ENCODE data around the gene MAMDC4. TPM values are rescaled to one million over a fixed set of nuclear protein-coding genes. Genes with fewer than 3 reads are reported as not detected.

MAMDC4 gene
- total and polyA plus RNA-seq, 2 donors from 2014 or later, result 5.8 to 8.1 TPM

- Histone ChIP-seq H3K9me3 (ENCODE audit: control insufficient read depth in 2 of 3, insufficient read depth in 1 of 3, low read length in 3 of 3) (no peaks in the 10 kb centered on the region), H3K9ac (ENCODE audit: low read length in 3 of 3) (no peak overlapping the region), H3K27ac (ENCODE audit: low read depth in 2 of 2, low read length in 2 of 2) (peak overlapping the region; percentile 55 to 91), H3K36me3 (ENCODE audit: control insufficient read depth in 2 of 3, insufficient read depth in 3 of 3, low read length in 3 of 3) (peaks cover 0 to 17% (median 7%) of the 10 kb centered on the region in 3 donors), H3K4me1 (ENCODE audit: control insufficient read depth in 2 of 3, insufficient read depth in 2 of 3, low read depth in 1 of 3, low read length in 3 of 3) (peaks cover 0 to 20% (median 10%) of the 10 kb centered on the region in 3 donors), H3K4me3 (ENCODE audit: low read length in 3 of 3) (no peak overlapping the region), H3K27me3 (ENCODE audit: control insufficient read depth, insufficient read depth, low read length) (no peaks in the 10 kb centered on the region)
- intact Hi-C loops (cut with DNase I), result no loop called here
- FAIRE-seq (no peak), DNase-seq (no peak)
- TF ChIP-seq CTCF (IDR thresholded peaks at IDR 0.05; ENCODE audit: borderline replicate concordance, extremely low read depth, insufficient read depth), result no peak
Measured at GRCh38 chr9:136900988-136901515, 48.9 kb downstream of the MAMDC4 start.

- no peak for TF ChIP-seq CTCF (IDR thresholded peaks at IDR 0.05; ENCODE audit: borderline replicate concordance, extremely low read depth, insufficient read depth)
- Histone ChIP-seq H3K4me3 (ENCODE audit: low read length in 3 of 3) (no peak overlapping the region), H3K4me1 (ENCODE audit: control insufficient read depth in 2 of 3, insufficient read depth in 2 of 3, low read depth in 1 of 3, low read length in 3 of 3) (peaks cover 0 to 20% (median 10%) of the 10 kb centered on the region in 3 donors), H3K27me3 (ENCODE audit: control insufficient read depth, insufficient read depth, low read length) (no peaks in the 10 kb centered on the region), H3K9ac (ENCODE audit: low read length in 3 of 3) (peak overlapping the region in 2 of 3 donors; percentile 15 to 55), H3K9me3 (ENCODE audit: control insufficient read depth in 2 of 3, insufficient read depth in 1 of 3, low read length in 3 of 3) (no peaks in the 10 kb centered on the region), H3K27ac (ENCODE audit: low read depth in 2 of 2, low read length in 2 of 2) (peak overlapping the region; percentile 59 to 91), H3K36me3 (ENCODE audit: control insufficient read depth in 2 of 3, insufficient read depth in 3 of 3, low read length in 3 of 3) (peaks cover 0 to 19% (median 7%) of the 10 kb centered on the region in 3 donors)
- no peak for DNase-seq
- no peak for FAIRE-seq
- intact Hi-C loops (cut with DNase I), result no loop called here
Measured at GRCh38 chr9:136901516-136902258, 49.5 kb downstream of the MAMDC4 start.

- H3K9me3 ChIP-seq (ENCODE audit: control insufficient read depth in 2 of 3, insufficient read depth in 1 of 3, low read length in 3 of 3), result no peaks in the 10 kb centered on the region
- peaks cover 0 to 20% (median 7%) of the 10 kb centered on the region in 3 donors for H3K36me3 ChIP-seq (ENCODE audit: control insufficient read depth in 2 of 3, insufficient read depth in 3 of 3, low read length in 3 of 3)
- FAIRE-seq (no peak), DNase-seq (peak in 3 of 5 donors; percentile 14 to 94 (median 49))
- peak overlapping the region; percentile 59 to 91 for H3K27ac ChIP-seq (ENCODE audit: low read depth in 2 of 2, low read length in 2 of 2)
- peak overlapping the region in 2 of 3 donors; percentile 15 to 55 for H3K9ac ChIP-seq (ENCODE audit: low read length in 3 of 3)
- H3K27me3 ChIP-seq (ENCODE audit: control insufficient read depth, insufficient read depth, low read length), result no peaks in the 10 kb centered on the region
- H3K4me3 ChIP-seq (ENCODE audit: low read length in 3 of 3), result peak overlapping the region in 1 of 3 donors; percentile 11
- peaks cover 0 to 20% (median 10%) of the 10 kb centered on the region in 3 donors for H3K4me1 ChIP-seq (ENCODE audit: control insufficient read depth in 2 of 3, insufficient read depth in 2 of 3, low read depth in 1 of 3, low read length in 3 of 3)
- intact Hi-C loops (cut with DNase I), result no loop called here
- TF ChIP-seq CTCF (IDR thresholded peaks at IDR 0.05; ENCODE audit: borderline replicate concordance, extremely low read depth, insufficient read depth), result no peak
Measured at GRCh38 chr9:136902259-136902821, 50.2 kb downstream of the MAMDC4 start.

All from kidney (tissue), 14 donors.